ENCODE data around the gene HIGD2A. TPM values are rescaled to one million over a fixed set of nuclear protein-coding genes. Genes with fewer than 3 reads are reported as not detected.

HIGD2A gene
- total and polyA plus RNA-seq, 10 of the 15 experiments (the other 5 are each of a cell fraction or from before 2014, with no cell fraction given) = 152 to 348 (median 194) TPM

- no peaks in the 10 kb centered on the region for H3K9me3 ChIP-seq (replicated peaks; ENCODE audit: control insufficient read depth, insufficient read depth, low read length)
- peak within 1 kb of the TSS; percentile 79 for H2AFZ ChIP-seq (ENCODE audit: control insufficient read depth, low read depth, low read length)
- ChIA-PET RAD21 (ENCODE audit: unreplicated experiment) (interaction anchor here (0.6 to 2.2 kb wide), 13 partner anchors 12 to 686 kb away, joined by 3 to 17 read pairs (median 4); partner anchors contain the start of genes FAF2, KIAA1191 and RNF44), POLR2A (interaction anchor here (1.0 to 2.0 kb wide), 3 partner anchors 119 to 127 kb away, joined by 3 to 9 read pairs (median 4); no protein-coding TSS in a partner anchor), SMC1A (ENCODE audit: uncharacterized antibody, unreplicated experiment) (interaction anchor here (1.2 to 2.2 kb wide), 6 partner anchors 9 to 231 kb away, joined by 3 to 9 read pairs (median 6); partner anchors contain the start of genes RNF44 and TSPAN17), CTCF (interaction anchor here (0.7 to 3.4 kb wide), 20 partner anchors 10 to 245 kb away, joined by 3 to 18 read pairs (median 5); partner anchors contain the start of genes FAF2 and KIAA1191)
- H3K27ac ChIP-seq (ENCODE audit: control insufficient read depth, insufficient read depth) = peak within 1 kb of the TSS; percentile 65
- in situ Hi-C loops (cut with MboI) (no loop called here), intact Hi-C loops (cut with micrococcal nuclease; ENCODE audit: unreplicated experiment) (loop anchor here (1.0 to 10.0 kb wide), 4 partner anchors 32 to 681 kb away; partner anchors contain the start of genes FAF2, RNF44 and TSPAN17)
- H3K4me3 ChIP-seq = peak within 1 kb of the TSS; percentile 96
- no TSS peak for BruUV-seq (replicated peaks)
- DNase-seq (ENCODE audit: low read depth, low spot score) = peak; percentile 37
- ATAC-seq = peak; percentile 99
- peaks cover 5% of the 10 kb centered on the region for H3K79me2 ChIP-seq (ENCODE audit: control insufficient read depth, insufficient read depth, low read length)
- no peaks in the 10 kb centered on the region for H3K27me3 ChIP-seq (replicated peaks in 1 of 2; ENCODE audit: control insufficient read depth in 2 of 2, insufficient read depth in 2 of 2, low read length in 1 of 2)
- peak within 1 kb of the TSS; percentile 82 for H3K9ac ChIP-seq (ENCODE audit: control insufficient read depth, insufficient read depth, low read length)
- WGBS (ENCODE audit: insufficient coverage, insufficient replicate concordance, low lambda C conversion rate, missing lambda C conversion rate) = 2% methylated on average over 105 of the region's 107 CpGs
- H4K20me1 ChIP-seq (ENCODE audit: control insufficient read depth, insufficient read depth) = no peaks in the 10 kb centered on the region
- H3K4me1 ChIP-seq (ENCODE audit: control insufficient read depth, insufficient read depth, low read length) = peaks cover 19% of the 10 kb centered on the region
- H3K36me3 ChIP-seq (ENCODE audit: control insufficient read depth in 2 of 2, insufficient read depth in 2 of 2, low read length in 1 of 2) = no peaks in the 10 kb centered on the region
- peak; percentile 31 for FAIRE-seq
- H3K4me2 ChIP-seq (ENCODE audit: control insufficient read depth, insufficient read depth) = peak within 1 kb of the TSS; percentile 93
- TF ChIP-seq GATAD2B (conservative IDR thresholded peaks at IDR 0.05; ENCODE audit: low read depth) (peak; percentile 97), IRF3 (IDR thresholded peaks at IDR 0.05) (peak; percentile 55; the same call in 1 of the 2 replicates), ZZZ3 (IDR thresholded peaks at IDR 0.05; ENCODE audit: control insufficient read depth, insufficient read length, low read depth) (no peak), BCLAF1 (IDR thresholded peaks at IDR 0.05) (0 out of 2 replicates have a peak, but pooled peaks have one; percentile 63), SREBF2 (IDR thresholded peaks at IDR 0.05; ENCODE audit: low read length) (no peak), ZBED1 (IDR thresholded peaks at IDR 0.05; ENCODE audit: borderline replicate concordance) (no peak), NBN (IDR thresholded peaks at IDR 0.05) (no peak)
- TF ChIP-seq, protein P1, sequence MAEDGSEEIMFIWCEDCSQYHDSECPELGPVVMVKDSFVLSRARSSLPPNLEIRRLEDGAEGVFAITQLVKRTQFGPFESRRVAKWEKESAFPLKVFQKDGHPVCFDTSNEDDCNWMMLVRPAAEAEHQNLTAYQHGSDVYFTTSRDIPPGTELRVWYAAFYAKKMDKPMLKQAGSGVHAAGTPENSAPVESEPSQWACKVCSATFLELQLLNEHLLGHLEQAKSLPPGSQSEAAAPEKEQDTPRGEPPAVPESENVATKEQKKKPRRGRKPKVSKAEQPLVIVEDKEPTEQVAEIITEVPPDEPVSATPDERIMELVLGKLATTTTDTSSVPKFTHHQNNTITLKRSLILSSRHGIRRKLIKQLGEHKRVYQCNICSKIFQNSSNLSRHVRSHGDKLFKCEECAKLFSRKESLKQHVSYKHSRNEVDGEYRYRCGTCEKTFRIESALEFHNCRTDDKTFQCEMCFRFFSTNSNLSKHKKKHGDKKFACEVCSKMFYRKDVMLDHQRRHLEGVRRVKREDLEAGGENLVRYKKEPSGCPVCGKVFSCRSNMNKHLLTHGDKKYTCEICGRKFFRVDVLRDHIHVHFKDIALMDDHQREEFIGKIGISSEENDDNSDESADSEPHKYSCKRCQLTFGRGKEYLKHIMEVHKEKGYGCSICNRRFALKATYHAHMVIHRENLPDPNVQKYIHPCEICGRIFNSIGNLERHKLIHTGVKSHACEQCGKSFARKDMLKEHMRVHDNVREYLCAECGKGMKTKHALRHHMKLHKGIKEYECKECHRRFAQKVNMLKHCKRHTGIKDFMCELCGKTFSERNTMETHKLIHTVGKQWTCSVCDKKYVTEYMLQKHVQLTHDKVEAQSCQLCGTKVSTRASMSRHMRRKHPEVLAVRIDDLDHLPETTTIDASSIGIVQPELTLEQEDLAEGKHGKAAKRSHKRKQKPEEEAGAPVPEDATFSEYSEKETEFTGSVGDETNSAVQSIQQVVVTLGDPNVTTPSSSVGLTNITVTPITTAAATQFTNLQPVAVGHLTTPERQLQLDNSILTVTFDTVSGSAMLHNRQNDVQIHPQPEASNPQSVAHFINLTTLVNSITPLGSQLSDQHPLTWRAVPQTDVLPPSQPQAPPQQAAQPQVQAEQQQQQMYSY (CRISPR knock-in tag; IDR thresholded peaks at IDR 0.05) = peak; percentile 57; the same call in 1 of the 2 replicates
- TF ChIP-seq, protein P2, sequence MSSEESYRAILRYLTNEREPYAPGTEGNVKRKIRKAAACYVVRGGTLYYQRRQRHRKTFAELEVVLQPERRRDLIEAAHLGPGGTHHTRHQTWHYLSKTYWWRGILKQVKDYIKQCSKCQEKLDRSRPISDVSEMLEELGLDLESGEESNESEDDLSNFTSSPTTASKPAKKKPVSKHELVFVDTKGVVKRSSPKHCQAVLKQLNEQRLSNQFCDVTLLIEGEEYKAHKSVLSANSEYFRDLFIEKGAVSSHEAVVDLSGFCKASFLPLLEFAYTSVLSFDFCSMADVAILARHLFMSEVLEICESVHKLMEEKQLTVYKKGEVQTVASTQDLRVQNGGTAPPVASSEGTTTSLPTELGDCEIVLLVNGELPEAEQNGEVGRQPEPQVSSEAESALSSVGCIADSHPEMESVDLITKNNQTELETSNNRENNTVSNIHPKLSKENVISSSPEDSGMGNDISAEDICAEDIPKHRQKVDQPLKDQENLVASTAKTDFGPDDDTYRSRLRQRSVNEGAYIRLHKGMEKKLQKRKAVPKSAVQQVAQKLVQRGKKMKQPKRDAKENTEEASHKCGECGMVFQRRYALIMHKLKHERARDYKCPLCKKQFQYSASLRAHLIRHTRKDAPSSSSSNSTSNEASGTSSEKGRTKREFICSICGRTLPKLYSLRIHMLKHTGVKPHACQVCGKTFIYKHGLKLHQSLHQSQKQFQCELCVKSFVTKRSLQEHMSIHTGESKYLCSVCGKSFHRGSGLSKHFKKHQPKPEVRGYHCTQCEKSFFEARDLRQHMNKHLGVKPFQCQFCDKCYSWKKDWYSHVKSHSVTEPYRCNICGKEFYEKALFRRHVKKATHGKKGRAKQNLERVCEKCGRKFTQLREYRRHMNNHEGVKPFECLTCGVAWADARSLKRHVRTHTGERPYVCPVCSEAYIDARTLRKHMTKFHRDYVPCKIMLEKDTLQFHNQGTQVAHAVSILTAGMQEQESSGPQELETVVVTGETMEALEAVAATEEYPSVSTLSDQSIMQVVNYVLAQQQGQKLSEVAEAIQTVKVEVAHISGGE (CRISPR knock-in tag; IDR thresholded peaks at IDR 0.05) = 0 out of 2 replicates have a peak, but pooled peaks have one; percentile 33
Observed at GRCh38 chr5:176415952-176416924, 27.7 kb downstream of the HIGD2A start, which contains the start of gene CLTB. Gene CLTB (minus strand): TSS chr5:176416539. CDS start chr5:176416363, 176 bp downstream.
